ENCODE data around the gene C1orf116.

Gene C1orf116

DNA sequence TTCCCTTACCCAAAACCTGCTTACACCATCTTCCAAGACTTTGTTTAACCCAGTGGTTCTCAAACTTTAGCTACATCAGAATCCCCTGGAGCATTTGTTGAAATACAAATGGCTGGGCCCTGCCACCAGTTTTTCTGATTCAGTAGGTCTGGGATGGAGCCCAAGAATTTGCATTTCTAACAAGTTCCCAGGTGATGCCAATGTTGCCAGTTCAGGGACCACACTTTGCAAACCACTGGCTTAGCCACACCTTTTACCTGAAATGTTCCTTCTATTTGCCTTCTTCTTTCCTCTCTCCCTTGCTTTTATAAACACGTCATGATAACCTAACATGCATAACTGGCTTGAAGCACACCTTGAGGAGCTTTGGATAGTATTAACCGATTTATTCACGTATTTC is 46.2 kb downstream of the C1orf116 start:
- no peak for DNase-seq

GRCh38 chr1:206985162-206985749 is 47.3 kb downstream of the C1orf116 start:
- no peak for DNase-seq

DNA sequence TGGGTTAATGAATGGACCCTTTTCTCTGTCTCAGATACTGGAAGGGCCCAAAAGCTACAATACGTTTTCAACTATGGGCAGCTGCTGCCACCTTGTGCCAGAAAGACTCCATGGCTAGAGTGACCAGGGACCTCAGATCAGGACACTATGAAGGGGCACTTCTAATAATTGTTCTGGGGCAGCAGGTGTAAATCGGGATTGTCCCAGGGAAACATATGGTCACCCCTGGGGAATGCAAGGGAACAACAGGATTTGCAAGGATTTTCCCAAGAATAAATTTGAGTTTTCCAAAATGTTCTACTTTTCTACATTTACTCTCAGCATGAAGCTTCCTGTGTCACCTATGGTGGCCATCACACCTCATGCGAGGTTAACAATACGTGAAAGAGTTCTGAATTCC is 50.3 kb downstream of the C1orf116 start:
- DNase-seq, result peak; percentile 48 to 65 (median 53)

DNA sequence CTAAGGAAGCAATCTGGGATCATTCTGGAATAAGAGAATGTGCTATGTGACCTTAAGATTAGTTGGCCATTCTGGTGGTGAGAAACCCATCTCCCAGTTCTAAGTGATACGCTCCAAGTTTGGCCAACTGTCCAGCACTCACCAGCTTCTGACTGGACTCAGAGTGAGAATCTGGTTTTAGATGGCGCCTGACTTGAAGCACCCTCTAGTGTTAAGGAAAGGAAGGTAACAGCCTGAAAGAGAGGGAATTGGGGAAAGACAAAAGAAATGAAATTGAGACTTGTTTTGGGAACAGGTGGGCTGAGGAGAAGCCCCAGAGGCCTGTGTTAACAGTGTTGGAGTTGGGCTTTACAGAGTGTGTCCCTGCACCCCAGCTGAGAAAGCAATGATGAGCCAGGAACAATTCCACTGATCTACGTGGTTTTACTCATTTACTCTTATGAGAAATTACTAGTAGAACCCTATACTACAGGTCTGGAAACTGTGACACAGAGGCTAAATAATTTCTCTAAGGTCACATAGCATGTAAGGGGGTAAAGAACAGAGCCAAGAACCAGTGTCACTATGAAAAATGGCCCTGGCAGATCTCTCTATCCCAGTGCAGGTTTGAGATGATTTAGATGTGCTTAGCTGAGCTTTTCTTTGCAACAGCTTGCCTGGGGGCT is 53.0 kb downstream of the C1orf116 start:
- no peak for DNase-seq

DNA sequence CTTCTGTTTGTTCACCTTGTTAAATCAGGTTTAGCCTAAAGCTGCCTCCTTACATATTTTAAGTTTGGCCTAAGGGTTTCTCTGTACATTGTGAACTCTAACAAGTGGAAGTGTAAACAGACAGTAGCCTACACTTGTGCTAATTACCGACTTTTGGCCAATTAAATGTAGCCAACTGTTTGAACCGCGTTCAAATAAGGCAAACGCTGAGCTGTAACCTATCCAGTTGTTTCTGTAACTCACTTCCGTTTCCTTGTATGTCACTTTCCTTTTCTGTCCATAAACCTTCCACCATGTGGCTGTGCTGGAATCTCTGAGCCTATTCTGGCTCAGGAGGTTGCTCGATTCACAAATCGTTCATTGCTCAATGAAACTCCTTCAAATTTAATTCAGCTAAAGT is 54.3 kb downstream of the C1orf116 start:
- no peak for DNase-seq

GRCh38 chr1:206975306-206975705 is 57.2 kb downstream of the C1orf116 start:
- no peak for DNase-seq

GRCh38 chr1:206974140-206974539 is 58.4 kb downstream of the C1orf116 start:
- DNase-seq, result no peak

DNA sequence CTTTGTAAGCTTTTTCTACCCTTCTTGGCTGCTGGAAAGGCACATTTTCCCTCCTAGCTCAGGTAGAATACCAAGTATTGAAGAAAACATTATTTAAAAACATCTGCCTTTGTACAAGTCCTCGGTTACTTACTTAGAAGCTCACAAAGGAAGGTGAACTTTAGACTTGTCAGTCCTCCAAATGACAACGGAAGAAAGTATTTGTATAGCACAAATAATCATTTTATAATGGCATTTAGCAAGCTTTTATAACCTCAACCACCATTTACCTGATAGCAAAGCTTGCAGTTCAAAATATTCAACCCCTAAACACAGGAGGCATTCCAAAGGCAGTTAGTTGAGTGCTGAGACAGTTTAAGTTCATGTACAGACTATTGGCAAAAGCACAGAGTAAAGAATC is 59.8 kb downstream of the C1orf116 start:
- no peak for DNase-seq

DNA sequence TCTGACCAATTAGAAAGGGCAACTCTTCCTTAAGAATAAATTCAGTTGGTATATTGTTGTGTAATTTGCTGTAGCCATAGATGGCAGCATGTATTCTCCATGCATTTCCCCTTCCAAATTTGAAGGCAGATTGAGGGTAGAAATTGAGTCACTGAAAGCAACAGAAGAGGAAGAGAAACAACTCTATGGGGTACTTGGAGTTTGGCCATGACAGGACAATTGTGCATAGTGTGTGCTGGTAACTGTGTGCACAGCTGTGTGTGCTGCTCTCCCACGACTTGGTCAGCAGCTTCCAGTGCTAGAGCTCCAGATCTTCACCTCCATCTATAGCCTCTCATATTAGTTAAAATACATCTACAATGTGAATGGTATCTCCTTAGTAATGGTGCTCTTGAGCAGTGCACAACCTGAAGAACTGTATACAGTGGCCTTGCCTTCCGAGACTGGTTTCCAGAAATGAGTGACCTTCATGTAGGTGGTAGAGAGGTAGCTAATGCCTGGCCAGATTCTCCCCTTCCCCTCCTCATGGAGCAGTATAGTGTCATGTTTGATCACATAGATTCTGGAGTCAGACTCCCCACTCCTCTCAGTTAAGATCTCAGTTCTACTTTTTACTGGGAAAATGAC is 61.4 kb downstream of the C1orf116 start:
- no peak for DNase-seq

DNA sequence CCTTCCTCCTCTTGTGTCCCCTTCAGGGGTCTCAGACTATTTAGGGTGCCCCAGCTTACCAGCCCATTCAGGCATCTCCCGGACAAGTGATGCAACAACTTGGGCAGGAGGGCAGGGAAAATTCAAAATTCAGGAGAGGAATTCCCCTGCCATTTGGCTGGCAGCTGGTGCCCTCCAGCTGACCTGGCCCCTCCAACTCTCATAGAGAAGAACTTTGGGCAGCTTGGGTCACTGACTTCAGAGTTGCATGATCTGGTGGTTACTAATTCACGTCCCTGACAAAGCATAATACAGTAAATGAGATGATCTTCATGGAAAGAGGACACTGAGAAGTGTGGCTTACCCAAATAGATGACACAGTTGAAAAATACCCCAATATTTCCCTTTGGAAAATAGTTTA is 62.1 kb downstream of the C1orf116 start, which contains the start of gene FCAMR:
FCAMR (minus strand) TSS at position 15 of the 400 bp plus-strand sequence. CDS start 335 bp downstream, outside the sequence.
- DNase-seq, result no peak

- DNase-seq, result no peak
These were observed 63.5 kb downstream of the C1orf116 start for GRCh38 chr1:206969090-206969489.

Measured in stimulated activated naive CD4-positive, alpha-beta T cell (primary cell).